ENCODE results near the gene ARHGAP42.

- TF ChIP-seq, protein P1, sequence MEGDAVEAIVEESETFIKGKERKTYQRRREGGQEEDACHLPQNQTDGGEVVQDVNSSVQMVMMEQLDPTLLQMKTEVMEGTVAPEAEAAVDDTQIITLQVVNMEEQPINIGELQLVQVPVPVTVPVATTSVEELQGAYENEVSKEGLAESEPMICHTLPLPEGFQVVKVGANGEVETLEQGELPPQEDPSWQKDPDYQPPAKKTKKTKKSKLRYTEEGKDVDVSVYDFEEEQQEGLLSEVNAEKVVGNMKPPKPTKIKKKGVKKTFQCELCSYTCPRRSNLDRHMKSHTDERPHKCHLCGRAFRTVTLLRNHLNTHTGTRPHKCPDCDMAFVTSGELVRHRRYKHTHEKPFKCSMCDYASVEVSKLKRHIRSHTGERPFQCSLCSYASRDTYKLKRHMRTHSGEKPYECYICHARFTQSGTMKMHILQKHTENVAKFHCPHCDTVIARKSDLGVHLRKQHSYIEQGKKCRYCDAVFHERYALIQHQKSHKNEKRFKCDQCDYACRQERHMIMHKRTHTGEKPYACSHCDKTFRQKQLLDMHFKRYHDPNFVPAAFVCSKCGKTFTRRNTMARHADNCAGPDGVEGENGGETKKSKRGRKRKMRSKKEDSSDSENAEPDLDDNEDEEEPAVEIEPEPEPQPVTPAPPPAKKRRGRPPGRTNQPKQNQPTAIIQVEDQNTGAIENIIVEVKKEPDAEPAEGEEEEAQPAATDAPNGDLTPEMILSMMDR (IDR thresholded peaks at IDR 0.05; ENCODE audit: insufficient read depth, low read length), result no peak
- no peak for TF ChIP-seq POLR2AphosphoS5 (IDR thresholded peaks at IDR 0.05; ENCODE audit: low read depth)
- TF ChIP-seq REST (IDR thresholded peaks at IDR 0.05; ENCODE audit: insufficient replicate concordance, low read depth), result no peak
- no peak for TF ChIP-seq GABPA (IDR thresholded peaks at IDR 0.05; ENCODE audit: low read depth)
Observed at GRCh38 chr11:100837311-100837710, 150.2 kb downstream of the ARHGAP42 start.

Data from HL-60 (cell line).